ENCODE results near the gene ZNF282. TPM values are rescaled to one million over a fixed set of nuclear protein-coding genes. Genes with fewer than 3 reads are reported as not detected.
"Not testable (repeated sequence)": the region's sequence is repeated elsewhere in the genome, so short reads cannot be mapped to it uniquely, and the experiment has no call there.

ZNF282 gene
- total RNA-seq, 2 donors from 2014 or later: 37.4 to 46.7 TPM

- peaks cover 0 to 12% of the 10 kb centered on the region in 2 donors for H3K4me1 Mint-ChIP-seq (ENCODE audit: low read depth in 2 of 2)
- peak in 1 of 2 donors; percentile 11 for ATAC-seq
- H3K9me3 Mint-ChIP-seq: no peaks in the 10 kb centered on the region
- no peak overlapping the region for H3K27ac Mint-ChIP-seq
- no peak for DNase-seq (ENCODE audit: low spot score)
- no peaks in the 10 kb centered on the region for H3K27me3 Mint-ChIP-seq
- no peak overlapping the region for H3K4me3 Mint-ChIP-seq
- peaks cover 6% of the 10 kb centered on the region for H3K36me3 Mint-ChIP-seq
Measured at GRCh38 chr7:149223761-149224160, 28.4 kb downstream of the ZNF282 start.

- ATAC-seq: peak; percentile 20 to 46
- Mint-ChIP-seq H3K36me3 (peaks cover 6% of the 10 kb centered on the region), H3K4me3 (no peak overlapping the region), H3K27me3 (no peaks in the 10 kb centered on the region), H3K9me3 (no peaks in the 10 kb centered on the region), H3K4me1 (ENCODE audit: low read depth in 2 of 2) (peaks cover 0 to 13% of the 10 kb centered on the region in 2 donors), H3K27ac (no peak overlapping the region)
- no peak for DNase-seq (ENCODE audit: low spot score)
Measured at GRCh38 chr7:149224352-149224751, 29.0 kb downstream of the ZNF282 start.

GRCh38 chr7:149225106-149225505 is 29.8 kb downstream of the ZNF282 start:
- no peak overlapping the region for H3K27ac Mint-ChIP-seq
- H3K4me1 Mint-ChIP-seq (ENCODE audit: low read depth in 2 of 2): peaks cover 0 to 12% of the 10 kb centered on the region in 2 donors
- peaks cover 6% of the 10 kb centered on the region for H3K36me3 Mint-ChIP-seq
- no peaks in the 10 kb centered on the region for H3K27me3 Mint-ChIP-seq
- DNase-seq (ENCODE audit: low spot score) (peak; percentile 54), ATAC-seq (no peak)
- no peaks in the 10 kb centered on the region for H3K9me3 Mint-ChIP-seq
- no peak overlapping the region for H3K4me3 Mint-ChIP-seq

GRCh38 chr7:149225656-149226055 is 30.3 kb downstream of the ZNF282 start:
- Mint-ChIP-seq H3K4me1 (ENCODE audit: low read depth in 2 of 2) (peaks cover 0 to 12% of the 10 kb centered on the region in 2 donors), H3K27me3 (no peaks in the 10 kb centered on the region), H3K4me3 (no peak overlapping the region), H3K9me3 (no peaks in the 10 kb centered on the region), H3K27ac (no peak overlapping the region), H3K36me3 (peaks cover 6% of the 10 kb centered on the region)
- ATAC-seq: no peak
- DNase-seq (ENCODE audit: low spot score): no peak

GRCh38 chr7:149226366-149226765 is 31.0 kb downstream of the ZNF282 start:
- H3K9me3 Mint-ChIP-seq; ATAC-seq; H3K36me3 Mint-ChIP-seq; H3K4me3 Mint-ChIP-seq; H3K27ac Mint-ChIP-seq; DNase-seq (ENCODE audit: low spot score); H3K27me3 Mint-ChIP-seq: not testable (repeated sequence)
- H3K4me1 Mint-ChIP-seq (ENCODE audit: low read depth in 2 of 2): peaks cover 0 to 12% of the 10 kb centered on the region in 2 donors

GRCh38 chr7:149226840-149227494 is 31.6 kb downstream of the ZNF282 start:
- Mint-ChIP-seq H3K4me1 (ENCODE audit: low read depth in 2 of 2) (peaks cover 0 to 8% of the 10 kb centered on the region in 2 donors), H3K27ac (no peak overlapping the region), H3K36me3 (peaks cover 6% of the 10 kb centered on the region), H3K4me3 (no peak overlapping the region), H3K9me3 (no peaks in the 10 kb centered on the region), H3K27me3 (no peaks in the 10 kb centered on the region)
- ATAC-seq (no peak), DNase-seq (ENCODE audit: low spot score) (no peak)

- Mint-ChIP-seq H3K4me1 (ENCODE audit: low read depth in 2 of 2) (peaks cover 0 to 8% of the 10 kb centered on the region in 2 donors), H3K27me3 (peaks cover 8 to 12% of the 10 kb centered on the region in 2 donors), H3K36me3 (peaks cover 6% of the 10 kb centered on the region), H3K4me3 (no peak overlapping the region), H3K27ac (peak overlapping the region in 1 of 2 donors; percentile 32), H3K9me3 (no peaks in the 10 kb centered on the region)
- no peak for DNase-seq (ENCODE audit: low spot score)
- ATAC-seq: no peak
Measured at GRCh38 chr7:149228831-149229471, 33.6 kb downstream of the ZNF282 start.

- H3K4me1 Mint-ChIP-seq (ENCODE audit: low read depth in 2 of 2): peaks cover 0 to 8% of the 10 kb centered on the region in 2 donors
- H3K27me3 Mint-ChIP-seq: peaks cover 8 to 12% of the 10 kb centered on the region in 2 donors
- DNase-seq (ENCODE audit: low spot score): no peak
- peak overlapping the region in 1 of 2 donors; percentile 32 for H3K27ac Mint-ChIP-seq
- no peaks in the 10 kb centered on the region for H3K9me3 Mint-ChIP-seq
- H3K36me3 Mint-ChIP-seq: peaks cover 6% of the 10 kb centered on the region
- H3K4me3 Mint-ChIP-seq: no peak overlapping the region
- ATAC-seq: no peak
Measured at GRCh38 chr7:149229526-149229925, 34.2 kb downstream of the ZNF282 start.

- Mint-ChIP-seq H3K4me3 (no peak overlapping the region), H3K9me3 (no peaks in the 10 kb centered on the region), H3K27ac (peak overlapping the region in 1 of 2 donors; percentile 18), H3K36me3 (no peaks in the 10 kb centered on the region), H3K27me3 (peaks cover 8 to 18% of the 10 kb centered on the region in 2 donors), H3K4me1 (ENCODE audit: low read depth in 2 of 2) (peaks cover 0 to 8% of the 10 kb centered on the region in 2 donors)
- DNase-seq (ENCODE audit: low spot score) (no peak), ATAC-seq (no peak)
Measured at GRCh38 chr7:149232362-149232761, 37.0 kb downstream of the ZNF282 start.

GRCh38 chr7:149233655-149234204 is 38.4 kb downstream of the ZNF282 start:
- H3K9me3 Mint-ChIP-seq; H3K27ac Mint-ChIP-seq; DNase-seq (ENCODE audit: low spot score); H3K4me3 Mint-ChIP-seq; H3K36me3 Mint-ChIP-seq; ATAC-seq: not testable (repeated sequence)
- Mint-ChIP-seq H3K4me1 (ENCODE audit: low read depth in 2 of 2) (peaks cover 6 to 12% of the 10 kb centered on the region in 2 donors), H3K27me3 (peaks cover 12 to 18% of the 10 kb centered on the region in 2 donors)

- H3K27ac Mint-ChIP-seq: no peak overlapping the region
- H3K9me3 Mint-ChIP-seq: no peaks in the 10 kb centered on the region
- H3K36me3 Mint-ChIP-seq: peaks cover 3% of the 10 kb centered on the region
- H3K27me3 Mint-ChIP-seq: peaks cover 9 to 13% of the 10 kb centered on the region in 2 donors
- no peak overlapping the region for H3K4me3 Mint-ChIP-seq
- ATAC-seq (no peak), DNase-seq (ENCODE audit: low spot score) (no peak)
- peaks cover 19 to 23% of the 10 kb centered on the region in 2 donors for H3K4me1 Mint-ChIP-seq (ENCODE audit: low read depth in 2 of 2)
Measured at GRCh38 chr7:149237502-149237901, 42.2 kb downstream of the ZNF282 start.

- H3K27me3 Mint-ChIP-seq: peaks cover 5 to 8% of the 10 kb centered on the region in 2 donors
Measured at GRCh38 chr7:149238051-149238450, 42.7 kb downstream of the ZNF282 start.

GRCh38 chr7:149239345-149240143 is 44.2 kb downstream of the ZNF282 start, which contains the start of gene ZNF212:
Gene ZNF212 (plus strand): TSS chr7:149239651. CDS start chr7:149239779, 128 bp downstream.
- peaks cover 23 to 27% of the 10 kb centered on the region in 2 donors for H3K4me1 Mint-ChIP-seq (ENCODE audit: low read depth in 2 of 2)

More at GRCh38 chr7:149238051-149238450, 42.7 kb downstream of the ZNF282 start:
- Mint-ChIP-seq H3K27ac (peak overlapping the region; percentile 9 to 26), H3K9me3 (no peaks in the 10 kb centered on the region), H3K4me3 (peak overlapping the region; percentile 68), H3K36me3 (peaks cover 8% of the 10 kb centered on the region), H3K4me1 (ENCODE audit: low read depth in 2 of 2) (peaks cover 21 to 27% of the 10 kb centered on the region in 2 donors)
- no peak for DNase-seq (ENCODE audit: low spot score)
- ATAC-seq: no peak

More at GRCh38 chr7:149239345-149240143, 44.2 kb downstream of the ZNF282 start, which contains the start of gene ZNF212:
- Mint-ChIP-seq H3K36me3 (peaks cover 8% of the 10 kb centered on the region), H3K4me3 (peak within 1 kb of the TSS; percentile 96), H3K27me3 (peaks cover 4 to 6% of the 10 kb centered on the region in 2 donors), H3K27ac (peak within 1 kb of the TSS; percentile 75 to 91), H3K9me3 (no peaks in the 10 kb centered on the region)
- peak; percentile 100 for ATAC-seq
- peak; percentile 91 for DNase-seq (ENCODE audit: low spot score)

Data from natural killer cell treated with Interleukin-12 subunit alpha and Interleukin-12 subunit beta and Interleukin-15 and Interleukin-18, amount 100 ng/mL, for 72 hours (primary cell).